ENCODE data around the gene ST3GAL3. TPM values are rescaled to one million over a fixed set of nuclear protein-coding genes. Genes with fewer than 3 reads are reported as not detected.

Gene ST3GAL3
- total and polyA plus RNA-seq, 7 donors, result 7.2 to 31.4 (median 21.3) TPM

GRCh38 chr1:43901196-43901961, 194.0 kb downstream of the ST3GAL3 start:
- H3K4me3 ChIP-seq, result no peak overlapping the region
- WGBS, 2 donors, result 82 to 89% methylated on average over 7 of the region's 7 CpGs
- intact Hi-C loops (cut with DNase I), result no loop called here
- no peak overlapping the region for H3K27ac ChIP-seq
- H3K9me3 ChIP-seq, result no peaks in the 10 kb centered on the region
- DNase-seq, result no peak
- peaks cover 0 to 35% (median 2%) of the 10 kb centered on the region in 4 donors for H3K36me3 ChIP-seq
- no peaks in the 10 kb centered on the region for H3K27me3 ChIP-seq
- no peaks in the 10 kb centered on the region for H3K4me1 ChIP-seq
- TF ChIP-seq EP300 (IDR thresholded peaks at IDR 0.05) (no peak), CTCF (IDR thresholded peaks at IDR 0.05) (no peak), POLR2A (IDR thresholded peaks at IDR 0.05) (no peak), POLR2AphosphoS5 (IDR thresholded peaks at IDR 0.05) (no peak)

- DNase-seq, result no peak
- no peaks in the 10 kb centered on the region for H3K9me3 ChIP-seq
- no peaks in the 10 kb centered on the region for H3K27me3 ChIP-seq
- intact Hi-C loops (cut with DNase I), result no loop called here
- H3K27ac ChIP-seq, result no peak overlapping the region
- 90% methylated on average over 4 of the region's 4 CpGs for WGBS, 2 donors
- H3K36me3 ChIP-seq, result peaks cover 0 to 37% (median 2%) of the 10 kb centered on the region in 4 donors
- H3K4me3 ChIP-seq, result no peak overlapping the region
- no peaks in the 10 kb centered on the region for H3K4me1 ChIP-seq
- TF ChIP-seq CTCF (IDR thresholded peaks at IDR 0.05), result no peak
- TF ChIP-seq POLR2AphosphoS5 (IDR thresholded peaks at IDR 0.05), result no peak
- TF ChIP-seq EP300 (IDR thresholded peaks at IDR 0.05), result no peak
- TF ChIP-seq POLR2A (IDR thresholded peaks at IDR 0.05), result no peak
Observed at GRCh38 chr1:43902058-43902831, 194.9 kb downstream of the ST3GAL3 start.

GRCh38 chr1:43904660-43905551, 197.6 kb downstream of the ST3GAL3 start:
- Histone ChIP-seq H3K36me3 (peaks cover 0 to 24% (median 2%) of the 10 kb centered on the region in 4 donors), H3K4me3 (no peak overlapping the region), H3K4me1 (no peaks in the 10 kb centered on the region), H3K27ac (no peak overlapping the region), H3K9me3 (no peaks in the 10 kb centered on the region), H3K27me3 (no peaks in the 10 kb centered on the region)
- 49 to 61% methylated on average over 7 of the region's 7 CpGs for WGBS, 2 donors
- DNase-seq, result no peak
- TF ChIP-seq EP300 (IDR thresholded peaks at IDR 0.05) (no peak), CTCF (IDR thresholded peaks at IDR 0.05) (no peak), POLR2A (IDR thresholded peaks at IDR 0.05) (no peak), POLR2AphosphoS5 (IDR thresholded peaks at IDR 0.05) (no peak)
- intact Hi-C loops (cut with DNase I), result no loop called here

GRCh38 chr1:43908226-43908625, 200.9 kb downstream of the ST3GAL3 start:
- Histone ChIP-seq H3K9me3 (no peaks in the 10 kb centered on the region), H3K27ac (no peak overlapping the region), H3K4me3 (no peak overlapping the region), H3K4me1 (peaks cover 0 to 15% (median 14%) of the 10 kb centered on the region in 4 donors), H3K36me3 (peaks cover 0 to 16% (median 0%) of the 10 kb centered on the region in 4 donors), H3K27me3 (no peaks in the 10 kb centered on the region)
- DNase-seq, result no peak
- intact Hi-C loops (cut with DNase I), result no loop called here
- 97 to 98% methylated on average over 2 of the region's 2 CpGs for WGBS, 2 donors
- TF ChIP-seq POLR2A (IDR thresholded peaks at IDR 0.05), result no peak
- no peak for TF ChIP-seq POLR2AphosphoS5 (IDR thresholded peaks at IDR 0.05)
- TF ChIP-seq EP300 (IDR thresholded peaks at IDR 0.05), result no peak
- TF ChIP-seq CTCF (IDR thresholded peaks at IDR 0.05), result no peak
